Loucy (cell line): ENCODE data around the gene SIK1.
"Not testable (repeated sequence)": the region's sequence is repeated elsewhere in the genome, so short reads cannot be mapped to it uniquely, and the experiment has no call there.

ENCODE experiments used
- H2AFZ ChIP-seq: fragments of 200-600 bp; sonication (generic); 2 replicates; pipeline ENCODE4 v1.6.0; 2016; ENCODE audit warnings: antibody characterized with exemption, mild to moderate bottlenecking, low read length, moderate library complexity
- H3F3A ChIP-seq: fragments of 200-600 bp; 2 replicates; pipeline ENCODE4 v1.6.0; 2016; ENCODE audit warnings: antibody characterized with exemption, low read depth, mild to moderate bottlenecking
- H3K27me3 ChIP-seq: fragments of 200-600 bp; sonication (generic); 2 replicates; pipeline ENCODE4 v1.6.1; 2014; ENCODE audit warnings: low read length, mild to moderate bottlenecking; ENCODE audit not compliant: insufficient read depth, poor library complexity, severe bottlenecking
- H3K36me3 ChIP-seq: fragments of 200-600 bp; sonication (generic); 2 replicates; pipeline ENCODE4 v1.6.1; 2016; ENCODE audit warnings: low read length; ENCODE audit not compliant: insufficient read depth
- H3K4me1 ChIP-seq: fragments of 200-600 bp; sonication (generic); 2 replicates; pipeline ENCODE4 v1.5.1; 2014; ENCODE audit warnings: low read length, mild to moderate bottlenecking; ENCODE audit not compliant: insufficient read depth, poor library complexity, severe bottlenecking
- H3K4me2 ChIP-seq: fragments of 200-600 bp; sonication (generic); 2 replicates; pipeline ENCODE4 v1.6.0; 2014; ENCODE audit warnings: antibody characterized with exemption, low read length, low read depth, mild to moderate bottlenecking; ENCODE audit not compliant: poor library complexity, severe bottlenecking
- H3K4me3 ChIP-seq: fragments of 200-600 bp; sonication (generic); 2 replicates; pipeline ENCODE4 v1.5.1; 2014; ENCODE audit warnings: low read length, mild to moderate bottlenecking, mixed read lengths; ENCODE audit not compliant: poor library complexity, severe bottlenecking
- H3K79me2 ChIP-seq: fragments of 200-600 bp; sonication (generic); 2 replicates; pipeline ENCODE4 v1.6.1; 2014; ENCODE audit warnings: low read length; ENCODE audit not compliant: insufficient read depth
- H3K9ac ChIP-seq: fragments of 200-600 bp; sonication (generic); 2 replicates; pipeline ENCODE4 v1.6.0; 2014; ENCODE audit warnings: mild to moderate bottlenecking, low read depth, low read length, moderate library complexity; ENCODE audit not compliant: poor library complexity, severe bottlenecking
- H3K9me2 ChIP-seq: fragments of 200-600 bp; sonication (generic); replicated peaks from 2 replicates; pipeline ENCODE4 v1.6.1; 2016; ENCODE audit warnings: low read depth, low read length, mixed read lengths
- H3K9me3 ChIP-seq: fragments of 200-600 bp; sonication (generic); 2 replicates; pipeline ENCODE4 v1.6.1; 2014; ENCODE audit warnings: mild to moderate bottlenecking, antibody characterized with exemption, low read length, low read depth; ENCODE audit not compliant: insufficient read depth
- H4K20me1 ChIP-seq: fragments of 200-600 bp; sonication (generic); 2 replicates; pipeline ENCODE4 v1.6.0; 2014; ENCODE audit warnings: antibody characterized with exemption, low read length, mild to moderate bottlenecking; ENCODE audit not compliant: insufficient read depth, poor library complexity, severe bottlenecking
- CTCF ChIP-seq: fragments of 200-600 bp; sonication (generic); conservative IDR thresholded peaks from 2 replicates; pipeline ENCODE4 v1.5.1; 2014; ENCODE audit warnings: mild to moderate bottlenecking, antibody characterized with exemption, low read length
- EZH2phosphoT487 ChIP-seq: fragments of 200-600 bp; IDR thresholded peaks from 2 replicates; pipeline ENCODE4 v1.6.1; 2018; ENCODE audit warnings: antibody characterized with exemption, mild to moderate bottlenecking, moderate library complexity, borderline replicate concordance

The SIK1 gene

GRCh38 chr21:43380852-43381533 lies 45.9 kb downstream of the SIK1 start:
- H3K4me1 ChIP-seq, H3K4me2 ChIP-seq, H3K27me3 ChIP-seq, H3K4me3 ChIP-seq, H3K36me3 ChIP-seq, H2AFZ ChIP-seq, H3K9me3 ChIP-seq, H3K9ac ChIP-seq, H3F3A ChIP-seq, H3K79me2 ChIP-seq, H4K20me1 ChIP-seq, H3K9me2 ChIP-seq: not testable (repeated sequence)

GRCh38 chr21:43380337-43380736 lies 46.6 kb downstream of the SIK1 start:
- not testable (repeated sequence) for H3K27me3 ChIP-seq, H3K9me2 ChIP-seq, H3K4me2 ChIP-seq, H3F3A ChIP-seq, H3K4me3 ChIP-seq, H2AFZ ChIP-seq, H3K79me2 ChIP-seq, H3K36me3 ChIP-seq, H3K9me3 ChIP-seq, H3K9ac ChIP-seq, H4K20me1 ChIP-seq, H3K4me1 ChIP-seq

GRCh38 chr21:43379626-43380122 lies 47.3 kb downstream of the SIK1 start:
- not testable (repeated sequence) for H3K79me2 ChIP-seq, H3K4me2 ChIP-seq, H3K27me3 ChIP-seq, H2AFZ ChIP-seq, H3F3A ChIP-seq, H3K9me2 ChIP-seq, H3K4me1 ChIP-seq, H3K9me3 ChIP-seq, H4K20me1 ChIP-seq, H3K9ac ChIP-seq, H3K4me3 ChIP-seq, H3K36me3 ChIP-seq

DNA sequence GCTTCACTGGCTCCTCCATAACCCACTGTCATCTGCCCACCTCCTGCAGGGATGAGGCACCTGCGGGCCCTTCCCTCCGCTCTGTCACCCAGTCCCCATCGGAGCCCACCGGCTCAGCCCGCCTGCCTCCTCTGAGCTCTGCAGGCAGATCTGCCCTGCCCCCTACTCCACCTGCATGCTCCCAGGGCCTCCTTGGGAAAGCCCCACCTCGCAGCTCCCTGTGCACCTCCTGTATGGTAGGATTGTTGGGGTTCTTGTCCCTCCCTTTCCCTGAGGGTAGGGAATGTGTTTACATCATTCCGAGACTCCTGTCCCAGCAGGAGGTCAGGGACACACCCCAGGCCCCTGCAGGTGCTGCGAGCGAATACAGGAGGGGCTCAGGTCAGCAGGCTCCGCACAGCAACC lies 50.5 kb downstream of the SIK1 start:
- Histone ChIP-seq H3K9ac (no peak overlapping the region), H3K4me2 (no peak overlapping the region), H3K9me3 (no peaks in the 10 kb centered on the region), H3K36me3 (no peaks in the 10 kb centered on the region), H4K20me1 (no peaks in the 10 kb centered on the region), H3K79me2 (no peaks in the 10 kb centered on the region), H3K4me3 (no peak overlapping the region), H3F3A (no peaks in the 10 kb centered on the region), H3K4me1 (no peaks in the 10 kb centered on the region), H2AFZ (no peak overlapping the region), H3K9me2 (no peaks in the 10 kb centered on the region), H3K27me3 (no peaks in the 10 kb centered on the region)
- no peak for TF ChIP-seq CTCF
- TF ChIP-seq EZH2phosphoT487 = no peak
